Pulmonary artery endothelial cell (primary cell): Measurements from ENCODE around the gene ULK4. TPM values are rescaled to one million over a fixed set of nuclear protein-coding genes. Genes with fewer than 3 reads are reported as not detected.
"Not testable (repeated sequence)": the region's sequence is repeated elsewhere in the genome, so short reads cannot be mapped to it uniquely, and the experiment has no call there.

Experiments used
- DNase-seq: peaks from one replicate; pipeline ENCODE4 v3.0.0-alpha.2; 2011; ENCODE audit warnings: low read depth, low spot score
- total RNA-seq: library from RNA; depleted of rRNA; stranded (reverse); fragments of >200 nt; gene quantifications from 2 replicates; pipeline ENCODE4 v1.2.3, GENCODE V29; 2014

The ULK4 gene
- total RNA-seq, 1 donor from 2014 or later, result 6.5 TPM

DNA sequence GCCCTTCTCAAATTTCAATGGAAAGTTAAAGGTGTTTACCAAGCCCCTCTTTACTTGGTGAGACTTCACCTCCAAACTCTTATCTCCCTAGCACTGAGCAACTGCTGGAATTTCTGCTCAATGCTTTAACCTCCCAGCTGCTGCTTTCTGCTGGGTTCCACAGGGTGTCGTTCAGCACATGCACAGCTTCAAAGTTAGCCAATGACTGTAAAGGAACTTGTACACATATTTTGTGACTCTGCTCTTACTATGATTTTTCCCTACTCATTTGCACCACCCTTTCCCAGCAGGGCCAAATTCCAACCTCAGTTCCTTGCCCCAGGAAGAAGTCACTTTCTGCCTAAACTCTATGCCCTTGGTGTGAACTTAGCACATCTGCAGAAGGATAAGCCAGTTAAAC, 89.7 kb downstream of the ULK4 start:
- DNase-seq, result no peak

- DNase-seq, result no peak
Observed at GRCh38 chr3:41867533-41867932, 94.4 kb downstream of the ULK4 start.

GRCh38 chr3:41866298-41866697, 95.6 kb downstream of the ULK4 start:
- no peak for DNase-seq

DNA sequence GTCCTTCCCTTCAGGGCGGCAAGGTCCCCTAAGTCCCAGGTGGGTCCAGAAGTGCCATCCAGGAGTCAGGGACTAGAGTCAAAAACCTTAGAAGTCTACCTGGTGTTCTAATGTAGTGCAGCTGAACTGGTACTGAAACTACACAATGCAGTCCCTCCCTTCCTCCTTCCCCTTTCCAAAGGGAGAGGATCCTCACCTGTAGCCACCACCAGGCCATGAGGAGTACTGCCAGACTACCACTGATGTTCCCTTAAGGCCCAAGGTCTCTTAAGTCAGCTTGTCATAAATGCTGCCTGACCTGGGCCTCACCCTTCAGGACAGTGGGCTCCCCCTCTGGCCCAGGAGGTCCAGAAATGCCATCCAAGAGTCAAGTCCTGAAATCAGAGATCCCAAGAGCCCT, 98.9 kb downstream of the ULK4 start:
- no peak for DNase-seq

- DNase-seq, result not testable (repeated sequence)
Observed at GRCh38 chr3:41860489-41860888, 101.4 kb downstream of the ULK4 start.

DNA sequence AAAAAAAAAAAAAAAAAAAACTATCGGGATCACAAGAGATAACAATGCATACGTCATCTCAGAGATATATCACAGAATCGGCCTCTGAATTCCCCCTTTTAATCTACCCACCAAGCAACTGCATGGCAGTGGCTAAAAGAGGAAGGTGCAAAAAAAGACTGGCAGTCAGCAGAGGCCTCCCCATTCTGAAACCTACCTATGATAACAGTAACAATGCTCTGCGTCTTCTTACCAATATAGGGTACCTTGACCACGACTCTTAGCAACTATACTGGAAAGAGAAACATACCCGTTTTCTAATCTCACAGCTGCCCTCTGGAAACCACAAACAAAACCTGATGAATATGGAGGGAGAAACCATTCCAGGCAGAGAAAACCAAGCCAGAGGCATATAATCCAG, 106.9 kb downstream of the ULK4 start:
- no peak for DNase-seq

DNA sequence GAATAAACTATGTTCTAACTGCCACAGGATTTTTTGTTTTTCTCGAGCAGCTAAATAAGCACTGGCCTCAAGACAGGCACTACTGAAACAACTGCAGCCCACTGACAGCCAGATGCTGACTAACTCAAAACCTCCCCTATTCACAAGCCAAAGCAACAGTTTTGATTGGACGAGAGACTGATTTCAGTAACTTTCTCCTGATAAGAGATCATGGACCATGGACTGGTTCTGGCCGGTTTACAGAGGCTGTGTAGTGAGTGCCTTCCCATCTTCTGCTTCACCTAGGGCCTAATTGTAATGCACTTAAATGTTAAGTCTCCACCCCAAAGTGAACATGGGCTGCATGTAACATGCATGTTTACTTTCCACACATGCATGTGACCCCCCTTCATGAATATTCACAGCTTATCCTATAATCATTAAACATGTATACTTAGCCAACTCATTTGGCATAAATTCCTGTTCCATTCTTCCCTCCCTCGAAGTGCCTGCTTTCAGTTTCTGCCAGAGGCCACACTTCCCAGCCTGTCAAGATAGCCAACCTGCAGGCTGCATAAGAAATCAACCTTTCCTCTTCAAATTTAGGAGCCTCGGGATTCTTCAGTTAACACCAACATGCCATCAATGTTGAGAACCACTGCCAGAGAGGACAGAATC, 108.2 kb downstream of the ULK4 start:
- no peak for DNase-seq

- no peak for DNase-seq
Observed at GRCh38 chr3:41848753-41849574, 112.9 kb downstream of the ULK4 start.

DNA sequence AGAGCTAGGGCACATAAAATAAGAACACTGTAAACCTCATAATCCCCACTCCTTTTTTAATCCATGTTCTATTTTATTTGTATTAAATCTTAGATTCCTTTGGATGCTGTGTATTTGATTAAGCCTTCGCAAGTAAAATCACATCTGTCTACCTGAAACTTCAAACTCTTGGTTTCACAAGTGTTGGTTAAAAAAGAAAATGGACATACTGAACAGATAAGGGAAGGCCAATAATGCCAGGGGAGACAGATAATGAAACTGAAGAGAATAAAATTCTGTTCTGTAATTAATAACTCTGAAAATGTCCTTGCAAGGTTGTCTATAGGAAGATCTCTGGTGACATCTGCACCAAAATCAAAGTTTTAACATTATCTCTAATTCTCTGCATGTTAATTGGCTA, 114.2 kb downstream of the ULK4 start:
- DNase-seq, result no peak

DNA sequence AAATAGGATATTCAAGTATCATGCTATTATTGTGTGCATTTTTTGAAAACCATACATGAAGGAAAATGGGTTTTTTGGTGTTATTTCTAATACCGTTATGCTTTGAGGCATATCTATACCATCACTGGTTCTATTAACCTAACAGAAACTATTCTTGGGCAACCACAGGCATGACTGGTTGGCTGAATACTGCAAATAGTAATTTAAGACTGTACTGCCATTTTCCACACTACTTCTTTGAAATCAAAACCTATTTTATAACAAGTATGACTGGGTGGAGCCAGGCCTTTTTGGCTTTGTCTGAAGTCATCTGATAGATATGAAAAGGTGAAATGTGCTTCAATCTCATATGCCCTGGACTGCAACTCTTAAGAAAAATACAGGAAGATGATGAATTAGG, 115.1 kb downstream of the ULK4 start:
- no peak for DNase-seq

GRCh38 chr3:41845826-41846225, 116.1 kb downstream of the ULK4 start:
- DNase-seq, result no peak

DNA sequence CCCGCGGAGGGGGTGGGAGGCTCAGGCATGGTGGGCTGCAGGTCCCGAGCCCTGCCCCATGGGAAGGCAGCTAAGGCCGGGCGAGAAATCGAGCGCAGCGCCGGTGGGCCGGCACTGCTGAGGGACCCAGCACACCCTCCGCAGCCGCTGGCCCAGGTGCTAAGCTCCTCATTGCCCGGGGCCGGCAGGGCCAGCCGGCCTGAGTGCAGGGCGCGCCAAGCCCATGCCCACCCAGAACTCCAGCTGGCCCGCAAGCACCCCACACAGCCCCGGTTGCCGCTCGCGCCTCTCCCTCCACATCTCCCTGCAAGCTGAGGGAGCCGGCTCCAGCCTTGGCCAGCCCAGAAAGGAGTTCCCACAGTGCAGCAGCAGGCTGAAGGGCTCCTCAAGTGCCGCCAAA, 117.6 kb downstream of the ULK4 start:
- DNase-seq, result not testable (repeated sequence)

DNA sequence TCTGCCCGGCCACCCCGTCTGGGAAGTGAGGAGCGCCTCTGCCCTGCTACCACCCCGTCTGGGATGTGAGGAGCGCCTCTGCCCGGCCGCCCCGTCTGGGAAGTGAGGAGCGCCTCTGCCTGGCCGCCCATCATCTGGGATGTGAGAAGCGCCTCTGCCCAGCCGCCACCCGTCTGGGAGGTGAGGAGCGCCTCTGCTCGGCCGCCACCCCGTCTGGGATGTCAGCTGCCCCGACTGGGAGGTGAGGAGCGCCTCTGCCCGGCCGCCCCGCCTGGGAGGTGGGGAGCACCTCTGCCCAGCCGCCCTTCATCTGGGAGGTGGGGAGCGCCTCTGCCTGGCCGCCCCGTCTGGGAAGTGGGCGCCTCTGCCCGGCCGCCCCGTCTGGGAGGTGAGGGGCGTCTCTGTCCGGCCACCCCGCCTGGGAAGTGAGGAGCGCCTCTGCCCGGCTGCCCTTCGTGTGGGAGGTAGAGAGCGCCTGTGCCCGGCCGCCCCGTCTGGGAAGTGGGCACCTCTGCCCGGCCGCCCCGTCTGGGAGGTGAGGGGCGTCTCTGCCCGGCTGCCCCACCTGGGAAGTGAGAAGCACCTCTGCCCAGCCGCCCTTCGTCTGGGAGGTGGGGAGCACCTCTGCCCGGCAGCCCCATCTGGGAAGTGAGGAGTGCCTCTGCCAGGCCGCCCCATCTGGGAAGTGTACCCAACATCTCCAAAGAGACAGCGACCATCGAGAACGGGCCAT, 120.8 kb downstream of the ULK4 start:
- not testable (repeated sequence) for DNase-seq

DNA sequence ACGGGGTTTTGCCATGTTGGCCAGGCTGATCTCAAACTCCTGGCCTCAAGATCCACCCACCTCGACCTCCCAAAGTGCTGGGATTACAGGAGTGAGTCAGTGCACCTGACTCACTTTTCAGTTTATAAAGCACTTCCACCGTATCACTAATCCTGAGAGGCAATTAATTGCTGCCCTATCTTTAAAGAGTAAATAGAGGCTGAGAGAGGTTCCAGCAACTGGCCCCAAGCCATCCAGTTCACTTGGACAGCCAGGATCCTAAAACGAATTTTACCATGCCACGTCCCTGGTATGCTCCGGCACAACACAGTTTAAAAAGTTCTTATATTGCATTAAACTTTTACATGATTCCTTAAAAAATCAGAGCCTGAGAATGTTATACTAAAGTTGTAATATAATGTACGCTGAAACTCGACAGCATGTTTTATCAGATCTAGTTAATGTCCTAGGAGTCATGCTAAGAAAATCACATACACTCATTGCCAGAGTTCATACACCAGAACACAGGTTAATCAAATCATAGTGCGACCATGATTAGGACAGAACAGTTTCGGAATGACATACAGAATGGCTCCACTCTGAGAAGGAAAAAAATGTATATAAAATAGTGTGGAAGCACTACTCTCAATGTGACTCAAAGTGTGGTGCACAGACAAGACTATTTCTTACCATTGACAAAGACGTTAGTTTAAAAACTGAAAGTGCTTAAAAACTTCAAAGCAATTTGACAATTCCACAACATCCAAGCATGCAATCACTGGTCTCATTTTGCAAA, 125.4 kb downstream of the ULK4 start:
- DNase-seq, result no peak

DNA sequence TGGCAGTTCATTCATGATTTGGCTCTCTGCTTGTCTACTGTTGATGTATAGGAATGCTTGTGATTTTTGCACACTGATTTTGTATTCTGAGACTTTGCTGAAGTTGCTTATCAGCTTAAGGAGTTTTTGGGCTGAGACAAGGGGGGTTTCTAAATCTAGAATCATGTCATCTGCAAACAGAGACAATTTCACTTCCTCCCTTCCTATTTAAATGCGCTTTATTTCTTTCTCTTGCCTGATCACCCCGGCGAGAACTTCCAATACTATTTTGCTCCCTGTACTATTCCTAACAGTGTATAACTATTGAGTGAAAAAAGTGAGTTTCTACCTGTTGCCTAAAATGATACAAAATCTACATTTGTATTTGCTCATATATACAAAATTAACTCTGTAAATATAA, 128.3 kb downstream of the ULK4 start:
- DNase-seq, result no peak

DNA sequence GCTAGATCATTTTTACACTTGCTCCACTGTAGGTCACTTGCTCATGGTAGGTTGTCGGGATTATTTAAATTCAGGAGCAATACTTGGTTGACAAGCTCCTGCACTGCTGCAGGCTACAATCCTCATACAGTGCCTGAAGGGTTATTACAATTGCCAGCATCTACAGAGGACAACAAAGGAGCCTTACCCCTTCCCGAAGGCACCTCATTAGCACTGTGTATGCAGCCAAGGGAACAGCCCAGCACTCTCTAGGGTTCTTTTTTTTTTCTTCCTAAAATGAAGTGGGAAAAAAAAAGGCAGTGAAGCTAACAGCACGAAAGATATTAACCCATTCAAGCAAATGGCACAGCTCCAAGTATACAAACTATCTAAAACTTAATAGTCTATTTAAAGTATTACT, 142.7 kb downstream of the ULK4 start:
- no peak for DNase-seq

- no peak for DNase-seq
Observed at GRCh38 chr3:41808618-41809017, 153.3 kb downstream of the ULK4 start.

- DNase-seq, result no peak
Observed at GRCh38 chr3:41808152-41808551, 153.8 kb downstream of the ULK4 start.

GRCh38 chr3:41794748-41795589, 166.9 kb downstream of the ULK4 start:
- DNase-seq, result no peak

GRCh38 chr3:41792806-41793205, 169.1 kb downstream of the ULK4 start:
- no peak for DNase-seq

- no peak for DNase-seq
Observed at GRCh38 chr3:41769106-41769505, 192.8 kb downstream of the ULK4 start.
